Measurements from ENCODE around the gene SLC12A5. TPM values are rescaled to one million over a fixed set of nuclear protein-coding genes. Genes with fewer than 3 reads are reported as not detected.

Gene SLC12A5
- total RNA-seq, 1 experiment from 2014 or later = 8.7 TPM

GRCh38 chr20:46056027-46056833, 27.2 kb downstream of the SLC12A5 start:
- ChIA-PET CTCF (no interaction called here), POLR2A (ENCODE audit: unreplicated experiment) (no interaction called here)
- Histone ChIP-seq H3K27ac (no peak overlapping the region), H3K4me1 (replicated peaks; ENCODE audit: insufficient read depth) (no peaks in the 10 kb centered on the region), H3K4me3 (no peak overlapping the region), H3K9me2 (ENCODE audit: insufficient read depth) (no peaks in the 10 kb centered on the region), H4K20me1 (ENCODE audit: insufficient read depth) (peaks cover 3% of the 10 kb centered on the region; the same call in 1 of the 2 replicates), H3K9me3 (ENCODE audit: insufficient read depth, low read depth) (no peaks in the 10 kb centered on the region), H3K36me3 (ENCODE audit: low read depth) (no peaks in the 10 kb centered on the region), H2AFZ (no peak overlapping the region), H3K27me3 (ENCODE audit: insufficient read depth, low read depth) (no peaks in the 10 kb centered on the region), H3K4me2 (no peak overlapping the region), H3F3A (ENCODE audit: insufficient read depth, low read depth) (peaks cover 8% of the 10 kb centered on the region; the same call in 1 of the 2 replicates), H3K79me2 (ENCODE audit: low read depth) (no peaks in the 10 kb centered on the region)
- TF ChIP-seq EZH2 (IDR thresholded peaks at IDR 0.05; ENCODE audit: low read depth) (no peak), CTCF (conservative IDR thresholded peaks at IDR 0.05) (no peak)
- BruUV-seq (replicated peaks) = no TSS peak
- no peak for DNase-seq
- intact Hi-C loops (cut with micrococcal nuclease; ENCODE audit: unreplicated experiment) = no loop called here

- Histone ChIP-seq H3K4me2 (no peak overlapping the region), H3F3A (ENCODE audit: insufficient read depth, low read depth) (peaks cover 8% of the 10 kb centered on the region; the same call in 1 of the 2 replicates)
Observed at GRCh38 chr20:46056970-46057855, 28.2 kb downstream of the SLC12A5 start.

More at GRCh38 chr20:46056970-46057855, 28.2 kb downstream of the SLC12A5 start:
- H4K20me1 ChIP-seq (ENCODE audit: insufficient read depth) = peaks cover 3% of the 10 kb centered on the region; the same call in 1 of the 2 replicates
- 0 out of 2 replicates have a peak, but pooled peaks cover 1% of the 10 kb centered on the region for H3K36me3 ChIP-seq (ENCODE audit: low read depth)
- H3K4me3 ChIP-seq = no peak overlapping the region
- H3K4me1 ChIP-seq (replicated peaks; ENCODE audit: insufficient read depth) = no peaks in the 10 kb centered on the region
- H2AFZ ChIP-seq = no peak overlapping the region
- TF ChIP-seq EZH2 (IDR thresholded peaks at IDR 0.05; ENCODE audit: low read depth) (no peak), CTCF (conservative IDR thresholded peaks at IDR 0.05) (no peak)
- BruUV-seq (replicated peaks) = no TSS peak
- POLR2A ChIA-PET (ENCODE audit: unreplicated experiment) = no interaction called here
- intact Hi-C loops (cut with micrococcal nuclease; ENCODE audit: unreplicated experiment) = no loop called here
- no peaks in the 10 kb centered on the region for H3K79me2 ChIP-seq (ENCODE audit: low read depth)
- no peaks in the 10 kb centered on the region for H3K27me3 ChIP-seq (ENCODE audit: insufficient read depth, low read depth)
- DNase-seq = no peak
- CTCF ChIA-PET = no interaction called here
- H3K9me3 ChIP-seq (ENCODE audit: insufficient read depth, low read depth) = no peaks in the 10 kb centered on the region
- H3K9me2 ChIP-seq (ENCODE audit: insufficient read depth) = no peaks in the 10 kb centered on the region
- no peak overlapping the region for H3K27ac ChIP-seq
